GM19238 (cell line): ENCODE measurements around the gene NDOR1.
A peak's percentile ranks its signal among the peaks of the same experiment; 100 is the strongest.

Source experiments
- DNase-seq: peaks from one replicate; pipeline ENCODE4 v3.0.0; 2011; ENCODE audit warnings: low spot score; ENCODE audit not compliant: insufficient read length

NDOR1 gene

DNA sequence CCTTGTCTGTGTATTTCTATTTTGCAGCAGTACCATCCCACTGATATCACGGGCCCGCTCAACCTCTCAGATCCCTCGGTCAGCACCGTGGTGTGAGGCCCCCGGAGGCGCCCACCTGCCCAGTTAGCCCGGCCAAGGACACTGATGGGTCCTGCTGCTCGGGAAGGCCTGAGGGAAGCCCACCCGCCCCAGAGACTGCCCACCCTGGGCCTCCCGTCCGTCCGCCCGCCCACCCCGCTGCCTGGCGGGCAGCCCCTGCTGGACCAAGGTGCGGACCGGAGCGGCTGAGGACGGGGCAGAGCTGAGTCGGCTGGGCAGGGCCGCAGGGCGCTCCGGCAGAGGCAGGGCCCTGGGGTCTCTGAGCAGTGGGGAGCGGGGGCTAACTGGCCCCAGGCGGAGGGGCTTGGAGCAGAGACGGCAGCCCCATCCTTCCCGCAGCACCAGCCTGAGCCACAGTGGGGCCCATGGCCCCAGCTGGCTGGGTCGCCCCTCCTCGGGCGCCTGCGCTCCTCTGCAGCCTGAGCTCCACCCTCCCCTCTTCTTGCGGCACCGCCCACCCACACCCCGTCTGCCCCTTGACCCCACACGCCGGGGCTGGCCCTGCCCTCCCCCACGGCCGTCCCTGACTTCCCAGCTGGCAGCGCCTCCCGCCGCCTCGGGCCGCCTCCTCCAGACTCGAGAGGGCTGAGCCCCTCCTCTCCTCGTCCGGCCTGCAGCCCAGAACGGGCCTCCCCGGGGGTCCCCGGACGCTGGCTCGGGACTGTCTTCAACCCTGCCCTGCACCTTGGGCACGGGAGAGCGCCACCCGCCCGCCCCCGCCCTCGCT is 37.5 kb upstream of the NDOR1 start:
- DNase-seq = no peak

DNA sequence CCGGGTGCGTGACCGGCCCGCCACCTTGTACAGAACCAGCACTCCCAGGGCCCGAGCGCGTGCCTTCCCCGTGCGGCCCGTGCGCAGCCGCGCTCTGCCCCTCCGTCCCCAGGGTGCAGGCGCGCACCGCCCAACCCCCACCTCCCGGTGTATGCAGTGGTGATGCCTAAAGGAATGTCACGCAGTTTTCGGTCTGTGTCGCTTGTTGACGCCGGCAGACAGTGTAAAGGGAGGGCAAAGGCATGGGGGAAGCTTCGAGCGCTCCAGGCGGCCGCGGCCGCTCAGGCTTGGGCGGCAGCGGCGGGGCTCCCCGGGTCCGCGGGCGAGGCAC is 37.0 kb upstream of the NDOR1 start:
- no peak for DNase-seq

GRCh38 chr9:137168904-137169856 is 36.3 kb upstream of the NDOR1 start:
- no peak for DNase-seq

- DNase-seq = no peak
These were observed 35.6 kb upstream of the NDOR1 start, which contains the start of gene LRRC26 for GRCh38 chr9:137169896-137170358. LRRC26 (minus strand) TSS chr9:137170051; CDS start chr9:137169943, 108 bp downstream.

DNA sequence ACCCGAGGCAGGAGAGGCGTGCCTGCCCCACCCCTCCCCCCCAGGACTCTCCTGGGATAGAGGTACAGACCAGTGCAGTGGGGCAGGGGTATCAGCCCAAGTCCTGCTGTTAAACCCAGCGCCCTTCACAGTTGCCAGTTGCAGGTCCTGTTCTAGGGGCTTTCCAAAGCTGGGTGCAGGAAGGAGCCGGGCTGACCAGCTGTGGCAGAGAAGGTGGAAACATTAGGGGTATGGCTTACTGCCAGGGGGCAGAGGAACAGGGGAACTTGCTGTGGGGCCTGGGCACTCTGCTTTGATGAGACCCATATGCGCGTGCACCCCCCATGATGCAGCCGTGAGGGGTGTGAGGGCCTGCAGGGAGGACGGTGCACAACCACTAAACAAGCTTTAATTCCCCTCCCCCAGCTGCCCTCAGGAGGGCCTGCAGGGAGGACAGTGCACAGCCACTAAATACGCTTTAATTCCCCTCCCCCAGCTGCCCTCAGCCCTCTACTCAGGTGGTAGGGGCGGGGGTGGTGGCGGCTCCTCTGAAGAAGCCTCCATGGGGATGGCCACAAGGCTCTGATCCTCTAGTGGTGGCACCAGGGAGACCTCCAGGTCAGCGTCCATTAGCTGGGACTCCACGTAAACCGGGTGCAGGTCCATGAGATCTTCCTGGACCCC is 34.9 kb upstream of the NDOR1 start:
- DNase-seq = no peak

DNA sequence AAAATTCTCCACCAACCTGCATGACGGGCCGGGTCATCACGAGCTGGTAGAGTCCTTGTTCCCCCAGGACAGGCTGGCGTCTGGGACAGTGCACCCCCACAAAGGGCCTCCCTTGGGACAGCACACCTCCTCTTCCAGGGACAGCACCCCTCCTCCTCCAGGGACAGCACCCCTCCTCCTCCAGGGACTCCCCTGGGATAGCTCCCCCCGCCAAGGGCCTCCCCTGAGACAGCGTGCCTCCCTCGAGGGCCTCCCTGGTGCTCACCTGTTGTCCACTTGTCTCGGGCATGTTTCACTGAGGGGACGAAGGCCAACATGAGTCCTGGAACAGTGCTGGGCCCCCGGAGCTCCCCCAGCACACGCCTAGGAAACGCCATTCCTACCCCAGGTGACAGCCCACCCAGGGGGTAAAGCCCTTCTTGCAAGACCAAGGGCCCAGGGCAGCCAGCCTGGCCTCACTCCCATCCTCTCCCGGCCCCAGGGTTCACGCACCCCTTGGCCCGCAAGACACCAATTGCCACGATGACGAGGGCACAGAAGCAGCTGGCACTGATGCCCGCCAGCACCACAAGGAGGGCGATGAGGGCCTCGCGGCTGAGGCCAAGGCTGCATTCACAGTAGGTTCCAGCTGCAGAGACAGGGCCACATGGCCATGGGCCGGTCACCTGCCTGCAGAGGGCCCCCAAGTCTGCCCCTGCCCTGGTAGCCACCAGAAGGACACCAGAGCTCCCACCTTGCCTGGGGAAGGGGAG is 34.2 kb upstream of the NDOR1 start:
- no peak for DNase-seq

DNA sequence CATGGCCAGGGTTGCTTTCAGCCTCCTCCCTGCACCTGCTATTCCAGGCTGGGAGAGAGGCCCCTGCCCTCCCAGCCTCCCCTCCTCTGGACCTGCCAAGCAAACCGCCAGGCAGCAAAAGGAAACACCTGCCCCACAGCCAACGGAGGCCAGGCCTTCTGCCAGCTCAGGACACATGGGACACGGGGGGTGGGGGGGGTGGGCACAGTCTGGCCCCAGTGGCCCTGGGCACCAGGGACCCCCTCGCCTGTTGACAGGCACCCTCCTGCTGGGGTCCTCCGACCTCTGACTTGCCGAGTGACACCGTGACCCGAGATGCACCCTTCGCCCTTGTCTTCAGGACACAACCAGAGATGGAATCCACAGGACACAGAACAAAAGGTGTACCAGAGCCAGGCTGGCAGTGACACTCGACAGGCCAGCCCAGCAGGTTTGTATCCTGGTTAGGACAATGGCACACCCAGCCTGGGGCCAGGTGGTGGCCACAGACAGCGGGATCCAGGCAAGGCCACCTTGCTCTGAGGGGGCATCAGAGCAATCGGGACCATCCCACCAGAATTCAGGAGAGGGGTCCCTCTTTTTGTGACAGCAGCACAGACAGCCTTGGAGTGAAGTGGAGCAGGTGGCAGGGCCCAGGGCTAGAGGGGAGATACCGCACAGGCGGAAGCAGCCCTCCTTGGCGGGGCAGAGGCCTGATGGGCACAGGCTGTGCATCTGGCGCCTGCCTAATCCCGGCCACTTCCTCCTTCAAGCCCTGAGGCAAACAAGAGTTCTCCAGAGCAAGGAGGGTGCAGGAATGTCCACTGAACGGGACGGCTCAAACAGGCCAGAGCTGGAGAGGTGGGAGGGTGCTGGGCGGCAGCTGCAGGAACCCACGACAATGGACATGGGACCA is 32.4 kb upstream of the NDOR1 start:
- no peak for DNase-seq

DNA sequence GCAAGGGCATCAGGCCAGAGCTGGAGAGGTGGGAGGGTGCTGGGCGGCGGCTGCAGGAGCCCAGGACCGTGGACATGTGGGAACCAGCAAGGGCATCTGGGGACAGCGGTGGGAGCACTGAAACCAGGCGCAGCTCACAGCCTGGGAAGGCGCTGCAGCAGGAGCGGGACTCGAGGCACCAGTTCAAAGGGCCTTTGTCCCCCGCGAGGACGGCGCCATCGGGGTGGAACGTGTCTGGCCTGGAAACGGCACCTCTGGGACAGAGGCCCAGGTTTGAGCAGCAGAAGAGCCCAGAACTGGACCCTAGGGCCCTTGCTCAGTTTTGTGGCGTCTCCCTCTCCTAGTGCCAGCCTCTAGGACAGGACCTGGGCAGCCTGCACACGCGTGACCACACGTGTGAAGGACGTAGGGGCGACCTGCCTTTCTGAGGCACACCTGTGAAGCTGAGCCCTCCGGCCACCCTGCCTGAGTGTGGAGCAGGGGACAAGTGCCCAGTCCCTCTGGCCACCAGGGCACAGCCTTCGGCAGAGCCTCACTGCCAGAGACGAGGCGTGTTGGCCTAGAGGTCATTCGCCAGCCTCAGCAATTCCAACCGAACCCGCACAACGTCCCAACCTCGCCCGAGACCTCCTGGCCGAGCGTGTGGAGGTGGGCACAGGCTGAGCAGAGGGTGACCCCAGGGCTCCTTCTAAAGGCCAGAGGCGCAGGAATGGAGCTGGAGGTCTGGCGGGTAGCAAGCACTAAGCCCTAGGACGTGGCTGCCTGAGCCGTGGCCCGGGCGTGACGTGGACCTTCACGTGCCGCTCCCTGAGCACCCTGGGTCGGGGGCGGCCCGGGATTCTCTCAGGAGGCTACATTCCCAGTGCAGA is 31.5 kb upstream of the NDOR1 start:
- DNase-seq = no peak

GRCh38 chr9:137174722-137175293 is 30.7 kb upstream of the NDOR1 start:
- DNase-seq = no peak

GRCh38 chr9:137175345-137175961 is 30.0 kb upstream of the NDOR1 start:
- DNase-seq = no peak

DNA sequence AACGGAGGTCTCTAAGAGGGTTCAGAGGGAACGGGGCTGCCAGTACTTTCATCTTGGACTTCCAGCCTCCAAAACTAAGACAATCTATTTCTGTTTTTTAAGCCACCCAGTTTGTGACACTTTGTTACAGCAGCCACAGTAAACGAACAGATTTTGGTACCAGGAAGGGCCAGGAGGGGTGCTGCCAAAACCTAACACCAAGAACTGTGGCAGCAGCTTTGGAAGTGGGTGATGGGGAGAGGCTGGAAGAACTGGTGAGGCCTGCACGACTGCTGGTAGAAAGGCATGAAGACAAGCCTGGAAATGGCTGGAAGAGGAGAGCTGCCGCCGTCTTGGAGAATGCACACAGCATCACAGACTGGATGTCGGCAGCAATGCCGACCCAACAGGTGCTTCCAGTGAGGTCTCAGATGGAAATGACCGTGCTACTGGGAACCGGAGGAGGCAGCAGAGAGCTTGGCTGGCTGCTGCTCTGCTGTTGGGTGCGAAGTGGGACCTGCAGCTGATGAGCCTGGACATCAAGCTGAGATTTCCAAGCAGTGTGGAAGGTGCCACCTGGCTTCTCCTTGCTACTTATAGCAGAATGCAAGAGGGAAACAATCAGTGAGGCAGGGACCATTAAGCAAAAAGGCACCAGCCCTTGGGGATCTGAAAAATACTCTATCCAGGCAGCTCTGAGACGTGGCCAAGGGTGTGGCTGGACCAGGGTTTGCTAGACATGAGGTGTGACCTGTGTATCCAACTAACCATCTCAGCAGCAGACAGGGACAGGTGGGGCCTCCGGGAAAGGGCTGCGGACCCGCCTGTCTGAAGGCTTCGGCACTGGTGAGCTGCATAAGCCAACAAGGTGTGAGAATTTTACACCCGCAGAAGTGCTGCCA is 29.0 kb upstream of the NDOR1 start:
- DNase-seq = peak; percentile 74

DNA sequence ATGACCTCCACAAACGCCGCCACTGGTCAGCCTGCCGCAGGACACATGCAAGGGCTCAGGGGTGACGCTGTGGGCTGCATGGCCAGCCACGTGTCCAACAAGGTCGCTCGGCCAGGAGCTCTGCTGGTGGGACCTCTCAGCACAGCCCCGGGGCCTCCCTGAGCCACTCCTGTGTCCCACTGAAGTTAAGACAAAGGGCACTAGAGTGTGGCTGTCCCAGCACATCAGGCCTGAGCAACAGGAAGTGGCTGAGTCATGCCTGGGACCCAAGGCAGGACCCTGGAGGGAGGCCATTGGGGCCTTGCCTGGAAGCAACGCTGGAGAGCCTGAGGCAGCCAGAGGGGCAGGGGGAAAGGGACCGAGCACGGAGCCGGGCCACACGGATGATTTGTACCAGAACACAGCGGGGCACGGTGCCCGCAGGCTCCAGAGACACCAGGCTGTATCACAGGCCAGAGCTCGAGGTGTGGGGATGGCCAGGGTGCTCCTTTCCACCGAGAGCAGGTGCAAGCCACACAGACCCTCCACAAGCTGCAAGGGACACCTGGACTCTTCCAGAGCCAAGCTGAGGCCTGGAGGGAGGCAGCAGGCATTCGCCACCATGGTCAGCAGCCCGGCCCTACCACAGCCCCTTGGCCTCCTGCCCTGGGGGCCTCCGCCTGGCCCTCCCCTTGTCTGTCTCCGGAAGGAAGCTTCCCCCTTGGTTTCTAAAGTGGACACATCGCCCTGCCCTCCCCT is 27.1 kb upstream of the NDOR1 start:
- no peak for DNase-seq

- no peak for DNase-seq
These were observed 26.4 kb upstream of the NDOR1 start for GRCh38 chr9:137178939-137179630.

- DNase-seq = no peak
These were observed 25.7 kb upstream of the NDOR1 start for GRCh38 chr9:137179761-137180160.

- DNase-seq = no peak
These were observed 25.0 kb upstream of the NDOR1 start for GRCh38 chr9:137180491-137180890.

GRCh38 chr9:137181680-137182079 is 23.8 kb upstream of the NDOR1 start:
- DNase-seq = no peak
